ENCODE results near the gene XNDC1N.

DNA sequence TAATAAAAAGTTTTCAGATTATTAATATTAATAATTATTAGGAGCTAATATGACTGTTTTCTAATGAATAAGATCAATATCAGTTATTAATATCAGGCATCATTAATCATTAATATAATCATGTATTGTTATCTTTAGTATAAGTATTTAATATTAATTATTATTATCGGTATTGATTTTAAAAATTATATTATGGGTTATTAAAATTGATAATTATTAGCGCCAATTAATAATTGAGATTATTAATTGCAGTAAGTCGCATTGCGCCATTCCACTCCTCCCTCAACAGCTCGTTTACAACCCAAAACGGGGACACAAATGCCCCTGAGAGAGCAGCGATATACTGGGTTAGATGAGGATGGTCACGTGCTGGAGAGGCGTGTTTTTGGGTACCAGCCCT, 20.2 kb downstream of the XNDC1N start:
- TF ChIP-seq, protein P1, sequence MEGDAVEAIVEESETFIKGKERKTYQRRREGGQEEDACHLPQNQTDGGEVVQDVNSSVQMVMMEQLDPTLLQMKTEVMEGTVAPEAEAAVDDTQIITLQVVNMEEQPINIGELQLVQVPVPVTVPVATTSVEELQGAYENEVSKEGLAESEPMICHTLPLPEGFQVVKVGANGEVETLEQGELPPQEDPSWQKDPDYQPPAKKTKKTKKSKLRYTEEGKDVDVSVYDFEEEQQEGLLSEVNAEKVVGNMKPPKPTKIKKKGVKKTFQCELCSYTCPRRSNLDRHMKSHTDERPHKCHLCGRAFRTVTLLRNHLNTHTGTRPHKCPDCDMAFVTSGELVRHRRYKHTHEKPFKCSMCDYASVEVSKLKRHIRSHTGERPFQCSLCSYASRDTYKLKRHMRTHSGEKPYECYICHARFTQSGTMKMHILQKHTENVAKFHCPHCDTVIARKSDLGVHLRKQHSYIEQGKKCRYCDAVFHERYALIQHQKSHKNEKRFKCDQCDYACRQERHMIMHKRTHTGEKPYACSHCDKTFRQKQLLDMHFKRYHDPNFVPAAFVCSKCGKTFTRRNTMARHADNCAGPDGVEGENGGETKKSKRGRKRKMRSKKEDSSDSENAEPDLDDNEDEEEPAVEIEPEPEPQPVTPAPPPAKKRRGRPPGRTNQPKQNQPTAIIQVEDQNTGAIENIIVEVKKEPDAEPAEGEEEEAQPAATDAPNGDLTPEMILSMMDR (IDR thresholded peaks at IDR 0.05) = no peak
- TF ChIP-seq POLR2A (IDR thresholded peaks at IDR 0.05) = no peak
- no peak for TF ChIP-seq EP300 (IDR thresholded peaks at IDR 0.05)
